Measurements from ENCODE around the gene CLSTN3. TPM values are rescaled to one million over a fixed set of nuclear protein-coding genes. Genes with fewer than 3 reads are reported as not detected.
A peak's percentile ranks its signal among the peaks of the same experiment; 100 is the strongest.
"Not testable (repeated sequence)": the region's sequence is repeated elsewhere in the genome, so short reads cannot be mapped to it uniquely, and the experiment has no call there.

Gene CLSTN3
- total RNA-seq, 1 donor from 2014 or later: 57.8 TPM

- Mint-ChIP-seq H3K27me3 (ENCODE audit: low read depth) (no peaks in the 10 kb centered on the region), H3K4me1 (ENCODE audit: low read depth) (peaks cover 6% of the 10 kb centered on the region), H3K9me3 (no peaks in the 10 kb centered on the region), H3K27ac (no peak overlapping the region), H3K4me3 (ENCODE audit: low read depth) (no peak overlapping the region), H3K36me3 (ENCODE audit: low read depth) (peaks cover 13% of the 10 kb centered on the region)
- no peak for DNase-seq (ENCODE audit: low spot score)
- intact Hi-C loops (cut with micrococcal nuclease): no loop called here
Measured at GRCh38 chr12:7096006-7096932, 33.9 kb upstream of the CLSTN3 start.

GRCh38 chr12:7096979-7097378 lies 33.2 kb upstream of the CLSTN3 start:
- peaks cover 14% of the 10 kb centered on the region for H3K36me3 Mint-ChIP-seq (ENCODE audit: low read depth)
- H3K4me3 Mint-ChIP-seq (ENCODE audit: low read depth): no peak overlapping the region
- H3K9me3 Mint-ChIP-seq: no peaks in the 10 kb centered on the region
- intact Hi-C loops (cut with micrococcal nuclease): no loop called here
- peaks cover 4% of the 10 kb centered on the region for H3K4me1 Mint-ChIP-seq (ENCODE audit: low read depth)
- DNase-seq (ENCODE audit: low spot score): no peak
- H3K27me3 Mint-ChIP-seq (ENCODE audit: low read depth): no peaks in the 10 kb centered on the region
- H3K27ac Mint-ChIP-seq: no peak overlapping the region

GRCh38 chr12:7099290-7099996 lies 30.7 kb upstream of the CLSTN3 start:
- Mint-ChIP-seq H3K27ac (no peak overlapping the region), H3K9me3 (no peaks in the 10 kb centered on the region), H3K27me3 (ENCODE audit: low read depth) (no peaks in the 10 kb centered on the region), H3K4me3 (ENCODE audit: low read depth) (no peak overlapping the region), H3K4me1 (ENCODE audit: low read depth) (peaks cover 5% of the 10 kb centered on the region), H3K36me3 (ENCODE audit: low read depth) (peaks cover 22% of the 10 kb centered on the region)
- intact Hi-C loops (cut with micrococcal nuclease): no loop called here
- no peak for DNase-seq (ENCODE audit: low spot score)

- Mint-ChIP-seq H3K4me3 (ENCODE audit: low read depth) (no peak overlapping the region), H3K36me3 (ENCODE audit: low read depth) (peaks cover 28% of the 10 kb centered on the region), H3K27ac (no peak overlapping the region), H3K9me3 (no peaks in the 10 kb centered on the region), H3K27me3 (ENCODE audit: low read depth) (no peaks in the 10 kb centered on the region), H3K4me1 (ENCODE audit: low read depth) (peaks cover 5% of the 10 kb centered on the region)
- intact Hi-C loops (cut with micrococcal nuclease): no loop called here
- no peak for DNase-seq (ENCODE audit: low spot score)
Measured at GRCh38 chr12:7100239-7100638, 29.9 kb upstream of the CLSTN3 start.

- DNase-seq (ENCODE audit: low spot score): no peak
- peaks cover 9% of the 10 kb centered on the region for H3K4me1 Mint-ChIP-seq (ENCODE audit: low read depth)
- peaks cover 37% of the 10 kb centered on the region for H3K36me3 Mint-ChIP-seq (ENCODE audit: low read depth)
- no peak overlapping the region for H3K27ac Mint-ChIP-seq
- H3K9me3 Mint-ChIP-seq: peaks cover 8% of the 10 kb centered on the region
- no peak overlapping the region for H3K4me3 Mint-ChIP-seq (ENCODE audit: low read depth)
- intact Hi-C loops (cut with micrococcal nuclease): no loop called here
- H3K27me3 Mint-ChIP-seq (ENCODE audit: low read depth): no peaks in the 10 kb centered on the region
Measured at GRCh38 chr12:7101047-7101693, 29.0 kb upstream of the CLSTN3 start.

- no peaks in the 10 kb centered on the region for H3K27me3 Mint-ChIP-seq (ENCODE audit: low read depth)
- peaks cover 14% of the 10 kb centered on the region for H3K9me3 Mint-ChIP-seq
- H3K4me3 Mint-ChIP-seq (ENCODE audit: low read depth): no peak overlapping the region
- peaks cover 13% of the 10 kb centered on the region for H3K4me1 Mint-ChIP-seq (ENCODE audit: low read depth)
- no peak for DNase-seq (ENCODE audit: low spot score)
- intact Hi-C loops (cut with micrococcal nuclease): no loop called here
- H3K27ac Mint-ChIP-seq: no peak overlapping the region
- H3K36me3 Mint-ChIP-seq (ENCODE audit: low read depth): peaks cover 42% of the 10 kb centered on the region
Measured at GRCh38 chr12:7101694-7102131, 28.5 kb upstream of the CLSTN3 start.

- Mint-ChIP-seq H3K4me1 (ENCODE audit: low read depth) (peaks cover 14% of the 10 kb centered on the region), H3K27ac (no peak overlapping the region), H3K9me3 (peaks cover 14% of the 10 kb centered on the region), H3K36me3 (ENCODE audit: low read depth) (peaks cover 46% of the 10 kb centered on the region), H3K4me3 (ENCODE audit: low read depth) (no peak overlapping the region), H3K27me3 (ENCODE audit: low read depth) (no peaks in the 10 kb centered on the region)
- no peak for DNase-seq (ENCODE audit: low spot score)
- intact Hi-C loops (cut with micrococcal nuclease): no loop called here
Measured at GRCh38 chr12:7102582-7102981, 27.6 kb upstream of the CLSTN3 start.

- DNase-seq (ENCODE audit: low spot score): no peak
- intact Hi-C loops (cut with micrococcal nuclease): no loop called here
- no peak overlapping the region for H3K27ac Mint-ChIP-seq
- peaks cover 14% of the 10 kb centered on the region for H3K9me3 Mint-ChIP-seq
- peaks cover 46% of the 10 kb centered on the region for H3K36me3 Mint-ChIP-seq (ENCODE audit: low read depth)
- no peaks in the 10 kb centered on the region for H3K27me3 Mint-ChIP-seq (ENCODE audit: low read depth)
- no peak overlapping the region for H3K4me3 Mint-ChIP-seq (ENCODE audit: low read depth)
- peaks cover 22% of the 10 kb centered on the region for H3K4me1 Mint-ChIP-seq (ENCODE audit: low read depth)
Measured at GRCh38 chr12:7103837-7104584, 26.2 kb upstream of the CLSTN3 start.

GRCh38 chr12:7106082-7106481 lies 24.1 kb upstream of the CLSTN3 start:
- no peak overlapping the region for H3K27ac Mint-ChIP-seq
- no peaks in the 10 kb centered on the region for H3K27me3 Mint-ChIP-seq (ENCODE audit: low read depth)
- H3K9me3 Mint-ChIP-seq: peaks cover 14% of the 10 kb centered on the region
- intact Hi-C loops (cut with micrococcal nuclease): loop anchor here (5.0 kb wide), 1 partner anchor 164 kb away; the partner anchor contains the start of genes C12orf57 and RNU7-1
- peak overlapping the region; percentile 26 for H3K4me3 Mint-ChIP-seq (ENCODE audit: low read depth)
- DNase-seq (ENCODE audit: low spot score): no peak
- peaks cover 51% of the 10 kb centered on the region for H3K36me3 Mint-ChIP-seq (ENCODE audit: low read depth)
- H3K4me1 Mint-ChIP-seq (ENCODE audit: low read depth): peaks cover 32% of the 10 kb centered on the region

GRCh38 chr12:7107181-7107580 lies 23.0 kb upstream of the CLSTN3 start:
- not testable (repeated sequence) for H3K27me3 Mint-ChIP-seq (ENCODE audit: low read depth); H3K27ac Mint-ChIP-seq; DNase-seq (ENCODE audit: low spot score); H3K4me3 Mint-ChIP-seq (ENCODE audit: low read depth)
- H3K36me3 Mint-ChIP-seq (ENCODE audit: low read depth): peaks cover 50% of the 10 kb centered on the region
- H3K4me1 Mint-ChIP-seq (ENCODE audit: low read depth): peaks cover 36% of the 10 kb centered on the region
- intact Hi-C loops (cut with micrococcal nuclease): loop anchor here (5.0 kb wide), 1 partner anchor 165 kb away; the partner anchor contains the start of genes C12orf57 and RNU7-1
- H3K9me3 Mint-ChIP-seq: peaks cover 14% of the 10 kb centered on the region

- peaks cover 35% of the 10 kb centered on the region for H3K4me1 Mint-ChIP-seq (ENCODE audit: low read depth)
- peaks cover 47% of the 10 kb centered on the region for H3K36me3 Mint-ChIP-seq (ENCODE audit: low read depth)
- intact Hi-C loops (cut with micrococcal nuclease): loop anchor here (2.0 to 5.0 kb wide), 2 partner anchors 137 to 165 kb away; partner anchors contain the start of genes C12orf57, EMG1, PHB2 and RNU7-1
- peaks cover 14% of the 10 kb centered on the region for H3K9me3 Mint-ChIP-seq
- H3K27ac Mint-ChIP-seq: peak overlapping the region; percentile 89
- peak overlapping the region; percentile 91 for H3K4me3 Mint-ChIP-seq (ENCODE audit: low read depth)
- DNase-seq (ENCODE audit: low spot score): no peak
- no peaks in the 10 kb centered on the region for H3K27me3 Mint-ChIP-seq (ENCODE audit: low read depth)
Measured at GRCh38 chr12:7107636-7108002, 22.6 kb upstream of the CLSTN3 start.
